Testis (tissue), 3 donors: ENCODE data around the gene PACSIN1. TPM values are rescaled to one million over a fixed set of nuclear protein-coding genes. Genes with fewer than 3 reads are reported as not detected.

ENCODE experiments used
- DNase-seq: peaks from one replicate; pipeline ENCODE4 v3.0.0-alpha.2; 2019
- H3K27ac ChIP-seq, 2 donors: fragments of 200-600 bp; sonication (generic); one replicate each; pipeline ENCODE4 v1.5.1; 2019
- H3K27me3 ChIP-seq: fragments of 200-600 bp; sonication (generic); one replicate; pipeline ENCODE4 v1.5.1; 2019
- H3K36me3 ChIP-seq: fragments of 200-600 bp; sonication (generic); one replicate; pipeline ENCODE4 v1.5.1; 2017; ENCODE audit warnings: low read depth; ENCODE audit errors: missing control alignments
- H3K4me1 ChIP-seq: fragments of 200-600 bp; sonication (generic); one replicate; pipeline ENCODE4 v1.5.1; 2019
- H3K4me3 ChIP-seq, 2 donors: fragments of 200-600 bp; sonication (generic); one replicate each; pipeline ENCODE4 v1.5.1; 2017 to 2019
- H3K9me3 ChIP-seq: fragments of 200-600 bp; sonication (generic); one replicate; pipeline ENCODE4 v1.5.1; 2017
- POLR2A ChIP-seq: fragments of 450-650 bp; IDR thresholded peaks from one replicate; pipeline ENCODE4 v1.6.1; 2017; ENCODE audit warnings: antibody characterized with exemption, mild to moderate bottlenecking, moderate library complexity
- WGBS, 2 donors: methylation state at CpG; one replicate each; pipeline ENCODE4 v1.1.5; 2018; 5-methylcytosine and 5-hydroxymethylcytosine counted together
- intact Hi-C: fragments of 100-400 bp; cut with DNase I; formaldehyde crosslinking; loops from one replicate; pipeline ENCODE4 v1.15.1; 2023; ENCODE audit warnings: low total_unique reads
- polyA plus RNA-seq: library from polyadenylated mRNA; stranded (reverse); fragments of 350-450 nt; fragmentation: Illumina TruSeq; extraction: RNeasy Lipid Tissue Mini Kit (QIAGEN cat#74804); gene quantifications from one replicate; pipeline ENCODE4 v1.2.3, GENCODE V29; 2014; ENCODE audit warnings: low read depth, low replicate concordance; ENCODE audit not compliant: insufficient read depth
- total RNA-seq, 2 donors: library from RNA; depleted of rRNA; stranded (reverse); fragments of >200 nt; gene quantifications; one replicate each; pipeline ENCODE4 v1.2.3, GENCODE V29; 2016
- TF ChIP-seq, protein P1 (sequence below), 3 experiments: fragments of 450-650 bp in 2 of 3; fragments of 200-600 bp in 1 of 3; sonication (generic) in 1 of 3; IDR thresholded peaks; one replicate each; pipeline ENCODE4 v1.5.1; 2016 to 2019; ENCODE audit warnings: antibody characterized with exemption in 3 of 3, mild to moderate bottlenecking in 2 of 3, moderate library complexity in 1 of 3

Gene PACSIN1
- total and polyA plus RNA-seq, 3 donors from 2014 or later = 2.1 to 3.1 (median 2.5) TPM

DNA sequence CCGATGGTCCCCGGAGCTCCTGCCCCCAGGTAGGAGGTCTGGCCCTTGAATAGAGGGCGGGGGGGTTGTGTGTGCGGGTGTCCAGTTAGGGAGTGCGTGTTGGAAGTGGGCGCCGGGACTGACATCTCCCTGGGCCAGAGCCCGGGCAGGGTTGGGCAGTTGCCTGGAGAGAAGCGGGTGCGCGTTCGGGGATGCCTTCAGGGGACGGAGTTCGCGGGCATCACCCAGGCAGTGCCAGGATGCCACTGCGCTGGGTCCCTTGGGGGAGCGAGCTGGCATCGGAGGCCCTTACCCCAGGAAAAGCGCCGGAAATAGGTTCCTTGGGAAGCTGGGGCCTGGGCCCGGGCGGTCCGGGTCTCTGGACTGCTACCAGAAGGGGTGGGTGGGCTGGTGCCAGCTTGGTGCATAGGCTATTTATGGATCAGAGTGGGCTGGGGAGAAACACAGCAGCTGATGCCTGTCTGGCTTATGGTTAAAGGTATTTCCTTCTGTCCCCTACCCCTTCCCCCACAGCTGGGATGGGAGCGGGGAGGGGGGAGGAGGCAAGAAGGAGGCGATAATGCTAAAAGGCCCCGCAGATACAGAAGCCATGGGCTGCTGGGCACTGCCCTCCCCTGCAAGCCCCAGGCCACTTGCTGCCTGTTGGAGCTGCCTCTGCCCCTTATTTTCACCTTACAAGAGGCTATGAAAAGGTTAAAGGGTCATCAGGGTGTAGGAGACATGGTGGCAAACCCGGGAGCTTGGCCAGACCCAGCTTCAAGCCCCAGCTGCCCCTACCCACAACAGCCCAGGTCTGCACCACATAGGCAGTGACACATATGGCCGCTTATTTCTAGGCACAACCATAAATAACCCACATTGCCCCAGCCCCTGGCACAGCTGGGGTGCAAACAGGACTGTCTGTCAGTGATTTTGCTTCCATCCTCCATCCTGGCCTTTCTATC, 638 bp downstream of the PACSIN1 start:
- Histone ChIP-seq H3K9me3 (no peaks in the 10 kb centered on the region), H3K4me1 (peaks cover 4% of the 10 kb centered on the region), H3K27ac (no peak overlapping the region), H3K36me3 (no peaks in the 10 kb centered on the region), H3K4me3 (peak overlapping the region; percentile 24 to 46), H3K27me3 (no peaks in the 10 kb centered on the region)
- intact Hi-C loops = no loop called here
- TF ChIP-seq, protein P1, sequence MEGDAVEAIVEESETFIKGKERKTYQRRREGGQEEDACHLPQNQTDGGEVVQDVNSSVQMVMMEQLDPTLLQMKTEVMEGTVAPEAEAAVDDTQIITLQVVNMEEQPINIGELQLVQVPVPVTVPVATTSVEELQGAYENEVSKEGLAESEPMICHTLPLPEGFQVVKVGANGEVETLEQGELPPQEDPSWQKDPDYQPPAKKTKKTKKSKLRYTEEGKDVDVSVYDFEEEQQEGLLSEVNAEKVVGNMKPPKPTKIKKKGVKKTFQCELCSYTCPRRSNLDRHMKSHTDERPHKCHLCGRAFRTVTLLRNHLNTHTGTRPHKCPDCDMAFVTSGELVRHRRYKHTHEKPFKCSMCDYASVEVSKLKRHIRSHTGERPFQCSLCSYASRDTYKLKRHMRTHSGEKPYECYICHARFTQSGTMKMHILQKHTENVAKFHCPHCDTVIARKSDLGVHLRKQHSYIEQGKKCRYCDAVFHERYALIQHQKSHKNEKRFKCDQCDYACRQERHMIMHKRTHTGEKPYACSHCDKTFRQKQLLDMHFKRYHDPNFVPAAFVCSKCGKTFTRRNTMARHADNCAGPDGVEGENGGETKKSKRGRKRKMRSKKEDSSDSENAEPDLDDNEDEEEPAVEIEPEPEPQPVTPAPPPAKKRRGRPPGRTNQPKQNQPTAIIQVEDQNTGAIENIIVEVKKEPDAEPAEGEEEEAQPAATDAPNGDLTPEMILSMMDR (IDR thresholded peaks at IDR 0.05) = no peak
- no peak for TF ChIP-seq POLR2A
- WGBS, 2 donors = 33 to 35% methylated on average over 8 to 28 of the region's 28 CpGs
- no peak for DNase-seq

DNA sequence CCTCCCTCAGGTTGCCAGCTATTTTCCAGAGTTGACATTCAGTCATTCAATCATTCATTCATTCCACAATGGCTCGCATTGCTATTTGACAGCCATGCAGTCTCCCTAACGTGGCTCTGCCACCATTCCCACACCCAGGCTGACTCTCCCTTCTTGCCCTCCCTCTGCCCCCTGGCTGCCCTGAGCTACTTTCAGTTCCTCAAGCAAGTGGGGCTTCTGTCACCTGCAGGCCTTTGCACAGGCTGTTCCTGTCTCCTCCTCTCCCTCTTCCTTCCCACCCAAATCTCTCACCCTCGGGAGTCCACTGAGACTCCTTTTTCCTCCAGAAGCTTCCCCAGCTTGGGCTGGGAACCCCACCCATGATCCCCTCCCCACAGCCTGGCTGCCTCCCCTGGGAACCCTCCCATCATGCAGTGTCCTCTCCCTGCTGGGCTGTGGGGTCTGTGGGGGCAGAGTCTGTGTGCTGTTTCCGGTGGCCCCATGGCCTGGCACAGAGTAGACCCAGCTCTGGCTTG, 2.6 kb downstream of the PACSIN1 start:
- Histone ChIP-seq H3K36me3 (no peaks in the 10 kb centered on the region), H3K4me1 (peaks cover 4% of the 10 kb centered on the region), H3K4me3 (no peak overlapping the region), H3K9me3 (no peaks in the 10 kb centered on the region), H3K27me3 (no peaks in the 10 kb centered on the region), H3K27ac (no peak overlapping the region)
- intact Hi-C loops = no loop called here
- no peak for DNase-seq
- whole genome bisulfite sequencing, 2 donors = 80 to 87% methylated on average over 4 of the region's 4 CpGs
- TF ChIP-seq POLR2A = no peak
- TF ChIP-seq, protein P1 (IDR thresholded peaks at IDR 0.05) = no peak

DNA sequence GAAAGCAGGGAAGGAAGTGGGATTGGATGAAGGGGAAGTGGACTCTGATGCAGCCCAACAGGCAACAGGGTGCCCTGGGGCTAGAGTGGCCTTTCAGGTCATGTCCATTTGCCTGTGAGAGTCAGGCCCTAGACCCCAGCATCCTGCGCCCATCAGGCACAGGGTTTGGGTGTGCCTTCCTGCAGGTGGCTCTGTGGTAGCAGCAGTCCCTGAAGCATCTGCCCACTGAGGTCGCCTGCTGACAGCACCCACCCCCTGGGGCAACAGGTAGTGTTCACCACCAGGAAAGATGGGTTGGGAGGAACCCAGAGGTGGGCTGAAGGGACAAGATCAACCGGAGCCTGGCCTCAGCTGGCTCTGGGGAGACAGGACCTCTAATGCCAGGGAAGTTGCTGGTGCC, 3.6 kb downstream of the PACSIN1 start:
- no peaks in the 10 kb centered on the region for H3K36me3 ChIP-seq
- intact Hi-C loops = no loop called here
- peaks cover 4% of the 10 kb centered on the region for H3K4me1 ChIP-seq
- no peaks in the 10 kb centered on the region for H3K9me3 ChIP-seq
- H3K4me3 ChIP-seq = no peak overlapping the region
- H3K27ac ChIP-seq = no peak overlapping the region
- H3K27me3 ChIP-seq = no peaks in the 10 kb centered on the region
- 83 to 94% methylated on average over 3 of the region's 3 CpGs for WGBS, 2 donors
- no peak for DNase-seq
- TF ChIP-seq, protein P1 (IDR thresholded peaks at IDR 0.05) = no peak
- no peak for TF ChIP-seq POLR2A

DNA sequence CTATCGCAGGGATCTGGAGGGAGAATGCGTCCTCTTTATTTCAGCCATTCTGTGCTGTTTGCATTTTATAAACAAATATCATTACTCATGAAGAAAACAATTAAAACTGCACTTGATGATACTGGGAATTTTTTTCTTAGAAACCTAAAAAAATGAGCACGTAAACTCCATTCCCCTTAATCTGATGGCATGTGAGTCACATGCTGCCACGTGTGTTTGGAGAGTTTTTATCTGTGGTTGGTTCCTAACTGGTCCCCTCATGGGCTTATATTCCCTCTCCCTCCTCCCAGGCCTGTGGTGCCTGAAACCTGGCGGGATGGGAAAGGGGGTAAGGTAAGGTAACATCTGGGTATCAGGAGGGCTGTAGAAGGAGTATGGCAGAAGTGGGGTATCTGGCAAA, 6.5 kb downstream of the PACSIN1 start:
- 89 to 90% methylated on average over 5 of the region's 5 CpGs for WGBS, 2 donors
- TF ChIP-seq, protein P1 (IDR thresholded peaks at IDR 0.05) = no peak
- TF ChIP-seq POLR2A = no peak
- Histone ChIP-seq H3K27ac (no peak overlapping the region), H3K9me3 (no peaks in the 10 kb centered on the region), H3K4me3 (no peak overlapping the region), H3K27me3 (no peaks in the 10 kb centered on the region), H3K36me3 (no peaks in the 10 kb centered on the region), H3K4me1 (no peaks in the 10 kb centered on the region)
- intact Hi-C loops = no loop called here
- no peak for DNase-seq
